Nephron progenitor cell (in vitro differentiated cells): ENCODE results near the gene PKD2.

Source experiments
- DNase-seq: peaks from one replicate; pipeline ENCODE4 v3.0.0; 2021
- H3K27ac Mint-ChIP-seq: 2 replicates; pipeline ENCODE4 v1.8.0; 2021; ENCODE audit warnings: mild to moderate bottlenecking, moderate library complexity, mixed read lengths
- H3K27me3 Mint-ChIP-seq: 2 replicates; pipeline ENCODE4 v1.8.0; 2021; ENCODE audit warnings: mild to moderate bottlenecking, low read depth, mixed read lengths; ENCODE audit not compliant: poor library complexity
- H3K36me3 Mint-ChIP-seq: 2 replicates; pipeline ENCODE4 v1.8.0; 2021; ENCODE audit warnings: low read depth, mixed read lengths
- H3K4me1 Mint-ChIP-seq: 2 replicates; pipeline ENCODE4 v1.8.0; 2021; ENCODE audit warnings: mixed read lengths
- H3K4me3 Mint-ChIP-seq: 2 replicates; pipeline ENCODE4 v1.8.0; 2021; ENCODE audit warnings: mild to moderate bottlenecking, moderate library complexity, mixed read lengths
- H3K9me3 Mint-ChIP-seq: 2 replicates; pipeline ENCODE4 v1.8.0; 2021; ENCODE audit warnings: mild to moderate bottlenecking, moderate library complexity, mixed read lengths
- CTCF ChIP-seq: fragments of 200-600 bp; sonication (generic); IDR thresholded peaks from 2 replicates; pipeline ENCODE4 v1.5.0; 2021; ENCODE audit warnings: antibody characterized with exemption

PKD2 gene

GRCh38 chr4:88087004-88087403 lies 79.6 kb downstream of the PKD2 start:
- no peaks in the 10 kb centered on the region for H3K9me3 Mint-ChIP-seq
- TF ChIP-seq CTCF, result no peak
- H3K27ac Mint-ChIP-seq, result no peak overlapping the region
- peaks cover 2% of the 10 kb centered on the region for H3K27me3 Mint-ChIP-seq
- no peaks in the 10 kb centered on the region for H3K4me1 Mint-ChIP-seq
- no peak for DNase-seq
- H3K36me3 Mint-ChIP-seq, result no peaks in the 10 kb centered on the region
- no peak overlapping the region for H3K4me3 Mint-ChIP-seq

GRCh38 chr4:88090898-88091297 lies 83.5 kb downstream of the PKD2 start:
- DNase-seq, result no peak
- H3K4me3 Mint-ChIP-seq, result no peak overlapping the region
- H3K36me3 Mint-ChIP-seq, result no peaks in the 10 kb centered on the region
- H3K4me1 Mint-ChIP-seq, result no peaks in the 10 kb centered on the region
- no peaks in the 10 kb centered on the region for H3K27me3 Mint-ChIP-seq
- TF ChIP-seq CTCF, result no peak
- H3K27ac Mint-ChIP-seq, result no peak overlapping the region
- H3K9me3 Mint-ChIP-seq, result no peaks in the 10 kb centered on the region

- H3K9me3 Mint-ChIP-seq, result no peaks in the 10 kb centered on the region
- no peaks in the 10 kb centered on the region for H3K4me1 Mint-ChIP-seq
- TF ChIP-seq CTCF, result no peak
- DNase-seq, result no peak
- H3K36me3 Mint-ChIP-seq, result no peaks in the 10 kb centered on the region
- no peaks in the 10 kb centered on the region for H3K27me3 Mint-ChIP-seq
- H3K4me3 Mint-ChIP-seq, result no peak overlapping the region
- H3K27ac Mint-ChIP-seq, result no peak overlapping the region
Measured at GRCh38 chr4:88091378-88091777, 83.9 kb downstream of the PKD2 start.

- Mint-ChIP-seq H3K4me1 (no peaks in the 10 kb centered on the region), H3K9me3 (no peaks in the 10 kb centered on the region), H3K4me3 (no peak overlapping the region), H3K27ac (no peak overlapping the region), H3K27me3 (peaks cover 3% of the 10 kb centered on the region), H3K36me3 (no peaks in the 10 kb centered on the region)
- DNase-seq, result no peak
- no peak for TF ChIP-seq CTCF
Measured at GRCh38 chr4:88093874-88094273, 86.4 kb downstream of the PKD2 start.

GRCh38 chr4:88097301-88097700 lies 89.9 kb downstream of the PKD2 start:
- no peak for TF ChIP-seq CTCF
- no peaks in the 10 kb centered on the region for H3K36me3 Mint-ChIP-seq
- no peak for DNase-seq
- peaks cover 3% of the 10 kb centered on the region for H3K27me3 Mint-ChIP-seq
- no peaks in the 10 kb centered on the region for H3K9me3 Mint-ChIP-seq
- H3K4me3 Mint-ChIP-seq, result no peak overlapping the region
- H3K27ac Mint-ChIP-seq, result no peak overlapping the region
- no peaks in the 10 kb centered on the region for H3K4me1 Mint-ChIP-seq

GRCh38 chr4:88097781-88098180 lies 90.3 kb downstream of the PKD2 start:
- no peak overlapping the region for H3K27ac Mint-ChIP-seq
- TF ChIP-seq CTCF, result no peak
- H3K27me3 Mint-ChIP-seq, result peaks cover 3% of the 10 kb centered on the region
- no peaks in the 10 kb centered on the region for H3K4me1 Mint-ChIP-seq
- H3K9me3 Mint-ChIP-seq, result no peaks in the 10 kb centered on the region
- no peak overlapping the region for H3K4me3 Mint-ChIP-seq
- no peaks in the 10 kb centered on the region for H3K36me3 Mint-ChIP-seq
- no peak for DNase-seq
